ENCODE results near the gene FLOT1.

FLOT1 gene

GRCh38 chr6:30743099-30744053, 889 bp upstream of the FLOT1 start (continued):
- TF ChIP-seq, protein P1, sequence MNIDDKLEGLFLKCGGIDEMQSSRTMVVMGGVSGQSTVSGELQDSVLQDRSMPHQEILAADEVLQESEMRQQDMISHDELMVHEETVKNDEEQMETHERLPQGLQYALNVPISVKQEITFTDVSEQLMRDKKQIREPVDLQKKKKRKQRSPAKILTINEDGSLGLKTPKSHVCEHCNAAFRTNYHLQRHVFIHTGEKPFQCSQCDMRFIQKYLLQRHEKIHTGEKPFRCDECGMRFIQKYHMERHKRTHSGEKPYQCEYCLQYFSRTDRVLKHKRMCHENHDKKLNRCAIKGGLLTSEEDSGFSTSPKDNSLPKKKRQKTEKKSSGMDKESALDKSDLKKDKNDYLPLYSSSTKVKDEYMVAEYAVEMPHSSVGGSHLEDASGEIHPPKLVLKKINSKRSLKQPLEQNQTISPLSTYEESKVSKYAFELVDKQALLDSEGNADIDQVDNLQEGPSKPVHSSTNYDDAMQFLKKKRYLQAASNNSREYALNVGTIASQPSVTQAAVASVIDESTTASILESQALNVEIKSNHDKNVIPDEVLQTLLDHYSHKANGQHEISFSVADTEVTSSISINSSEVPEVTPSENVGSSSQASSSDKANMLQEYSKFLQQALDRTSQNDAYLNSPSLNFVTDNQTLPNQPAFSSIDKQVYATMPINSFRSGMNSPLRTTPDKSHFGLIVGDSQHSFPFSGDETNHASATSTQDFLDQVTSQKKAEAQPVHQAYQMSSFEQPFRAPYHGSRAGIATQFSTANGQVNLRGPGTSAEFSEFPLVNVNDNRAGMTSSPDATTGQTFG (tag by site-specific recombination; IDR thresholded peaks at IDR 0.05; ENCODE audit: borderline replicate concordance), result no peak
- TF ChIP-seq ZNF311 (tag by site-specific recombination; IDR thresholded peaks at IDR 0.05; ENCODE audit: borderline replicate concordance), result no peak
- TF ChIP-seq ZNF529 (tag by site-specific recombination; IDR thresholded peaks at IDR 0.05; ENCODE audit: insufficient replicate concordance), result no peak
- TF ChIP-seq ZNF610 (tag by site-specific recombination; IDR thresholded peaks at IDR 0.05; ENCODE audit: borderline replicate concordance), result no peak
- TF ChIP-seq ZNF707 (tag by site-specific recombination; IDR thresholded peaks at IDR 0.05), result no peak
- TF ChIP-seq, protein P2, sequence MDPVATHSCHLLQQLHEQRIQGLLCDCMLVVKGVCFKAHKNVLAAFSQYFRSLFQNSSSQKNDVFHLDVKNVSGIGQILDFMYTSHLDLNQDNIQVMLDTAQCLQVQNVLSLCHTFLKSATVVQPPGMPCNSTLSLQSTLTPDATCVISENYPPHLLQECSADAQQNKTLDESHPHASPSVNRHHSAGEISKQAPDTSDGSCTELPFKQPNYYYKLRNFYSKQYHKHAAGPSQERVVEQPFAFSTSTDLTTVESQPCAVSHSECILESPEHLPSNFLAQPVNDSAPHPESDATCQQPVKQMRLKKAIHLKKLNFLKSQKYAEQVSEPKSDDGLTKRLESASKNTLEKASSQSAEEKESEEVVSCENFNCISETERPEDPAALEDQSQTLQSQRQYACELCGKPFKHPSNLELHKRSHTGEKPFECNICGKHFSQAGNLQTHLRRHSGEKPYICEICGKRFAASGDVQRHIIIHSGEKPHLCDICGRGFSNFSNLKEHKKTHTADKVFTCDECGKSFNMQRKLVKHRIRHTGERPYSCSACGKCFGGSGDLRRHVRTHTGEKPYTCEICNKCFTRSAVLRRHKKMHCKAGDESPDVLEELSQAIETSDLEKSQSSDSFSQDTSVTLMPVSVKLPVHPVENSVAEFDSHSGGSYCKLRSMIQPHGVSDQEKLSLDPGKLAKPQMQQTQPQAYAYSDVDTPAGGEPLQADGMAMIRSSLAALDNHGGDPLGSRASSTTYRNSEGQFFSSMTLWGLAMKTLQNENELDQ (tag by site-specific recombination; IDR thresholded peaks at IDR 0.05; ENCODE audit: low read depth), result no peak
- 0 out of 2 replicates have a peak, but pooled peaks have one; percentile 39 for TF ChIP-seq ZNF645 (tag by site-specific recombination; IDR thresholded peaks at IDR 0.05)
- TF ChIP-seq ZNF221 (tag by site-specific recombination; IDR thresholded peaks at IDR 0.05; ENCODE audit: borderline replicate concordance), result no peak
- TF ChIP-seq ZNF223 (tag by site-specific recombination; IDR thresholded peaks at IDR 0.05), result no peak
- no peak for TF ChIP-seq REPIN1 (tag by site-specific recombination; IDR thresholded peaks at IDR 0.05; ENCODE audit: low read depth)
- TF ChIP-seq PATZ1 (tag by site-specific recombination; IDR thresholded peaks at IDR 0.05), result no peak; the same call in 1 of the 2 replicates
- TF ChIP-seq KLF1 (tag by site-specific recombination; IDR thresholded peaks at IDR 0.05), result no peak
- TF ChIP-seq HOXC10 (CRISPR knock-in tag; IDR thresholded peaks at IDR 0.05), result 0 out of 2 replicates have a peak, but pooled peaks have one; percentile 11
- no peak for TF ChIP-seq ZNF473 (tag by site-specific recombination; IDR thresholded peaks at IDR 0.05)
- TF ChIP-seq ZNF629 (tag by site-specific recombination; IDR thresholded peaks at IDR 0.05), result no peak
- TF ChIP-seq, protein P3, sequence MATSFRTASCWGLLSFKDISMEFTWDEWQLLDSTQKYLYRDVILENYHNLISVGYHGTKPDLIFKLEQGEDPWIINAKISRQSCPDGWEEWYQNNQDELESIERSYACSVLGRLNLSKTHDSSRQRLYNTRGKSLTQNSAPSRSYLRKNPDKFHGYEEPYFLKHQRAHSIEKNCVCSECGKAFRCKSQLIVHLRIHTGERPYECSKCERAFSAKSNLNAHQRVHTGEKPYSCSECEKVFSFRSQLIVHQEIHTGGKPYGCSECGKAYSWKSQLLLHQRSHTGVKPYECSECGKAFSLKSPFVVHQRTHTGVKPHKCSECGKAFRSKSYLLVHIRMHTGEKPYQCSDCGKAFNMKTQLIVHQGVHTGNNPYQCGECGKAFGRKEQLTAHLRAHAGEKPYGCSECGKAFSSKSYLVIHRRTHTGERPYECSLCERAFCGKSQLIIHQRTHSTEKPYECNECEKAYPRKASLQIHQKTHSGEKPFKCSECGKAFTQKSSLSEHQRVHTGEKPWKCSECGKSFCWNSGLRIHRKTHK (tag by site-specific recombination; IDR thresholded peaks at IDR 0.05), result no peak
- TF ChIP-seq SALL2 (tag by site-specific recombination; IDR thresholded peaks at IDR 0.05; ENCODE audit: borderline replicate concordance), result no peak
- no peak for TF ChIP-seq ZNF76 (tag by site-specific recombination; IDR thresholded peaks at IDR 0.05; ENCODE audit: borderline replicate concordance, low read depth)
- TF ChIP-seq, protein P4, sequence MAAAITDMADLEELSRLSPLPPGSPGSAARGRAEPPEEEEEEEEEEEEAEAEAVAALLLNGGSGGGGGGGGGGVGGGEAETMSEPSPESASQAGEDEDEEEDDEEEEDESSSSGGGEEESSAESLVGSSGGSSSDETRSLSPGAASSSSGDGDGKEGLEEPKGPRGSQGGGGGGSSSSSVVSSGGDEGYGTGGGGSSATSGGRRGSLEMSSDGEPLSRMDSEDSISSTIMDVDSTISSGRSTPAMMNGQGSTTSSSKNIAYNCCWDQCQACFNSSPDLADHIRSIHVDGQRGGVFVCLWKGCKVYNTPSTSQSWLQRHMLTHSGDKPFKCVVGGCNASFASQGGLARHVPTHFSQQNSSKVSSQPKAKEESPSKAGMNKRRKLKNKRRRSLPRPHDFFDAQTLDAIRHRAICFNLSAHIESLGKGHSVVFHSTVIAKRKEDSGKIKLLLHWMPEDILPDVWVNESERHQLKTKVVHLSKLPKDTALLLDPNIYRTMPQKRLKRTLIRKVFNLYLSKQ (tag by site-specific recombination; IDR thresholded peaks at IDR 0.05; ENCODE audit: borderline replicate concordance), result no peak
- TF ChIP-seq ZNF394 (tag by site-specific recombination; IDR thresholded peaks at IDR 0.05; ENCODE audit: borderline replicate concordance), result no peak
- TF ChIP-seq, protein P5, sequence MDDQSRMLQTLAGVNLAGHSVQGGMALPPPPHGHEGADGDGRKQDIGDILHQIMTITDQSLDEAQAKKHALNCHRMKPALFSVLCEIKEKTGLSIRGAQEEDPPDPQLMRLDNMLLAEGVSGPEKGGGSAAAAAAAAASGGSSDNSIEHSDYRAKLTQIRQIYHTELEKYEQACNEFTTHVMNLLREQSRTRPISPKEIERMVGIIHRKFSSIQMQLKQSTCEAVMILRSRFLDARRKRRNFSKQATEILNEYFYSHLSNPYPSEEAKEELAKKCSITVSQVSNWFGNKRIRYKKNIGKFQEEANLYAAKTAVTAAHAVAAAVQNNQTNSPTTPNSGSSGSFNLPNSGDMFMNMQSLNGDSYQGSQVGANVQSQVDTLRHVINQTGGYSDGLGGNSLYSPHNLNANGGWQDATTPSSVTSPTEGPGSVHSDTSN (CRISPR knock-in tag; IDR thresholded peaks at IDR 0.05), result no peak; the same call in 1 of the 2 replicates
- TF ChIP-seq ZNF112 (tag by site-specific recombination; IDR thresholded peaks at IDR 0.05), result no peak
- TF ChIP-seq ZBTB44 (tag by site-specific recombination; IDR thresholded peaks at IDR 0.05), result 0 out of 2 replicates have a peak, but pooled peaks have one; percentile 29
